Neural progenitor cell (in vitro differentiated cells): ENCODE measurements around the gene RIPOR2. TPM values are rescaled to one million over a fixed set of nuclear protein-coding genes. Genes with fewer than 3 reads are reported as not detected.

Experiments
- DNase-seq: peaks from one replicate; pipeline ENCODE4 v3.0.0-alpha.2; 2016; ENCODE audit warnings: low spot score
- H2AFZ ChIP-seq: fragments of 200-600 bp; sonication (generic); replicated peaks from 2 replicates; pipeline ENCODE4 v1.6.1; 2016; ENCODE audit warnings: antibody characterized with exemption
- H3F3A ChIP-seq: fragments of 200-600 bp; sonication (generic); 2 replicates; pipeline ENCODE4 v1.6.1; 2016; ENCODE audit warnings: antibody characterized with exemption, low read depth
- H3K27ac ChIP-seq: fragments of 200-600 bp; sonication (generic); 2 replicates; pipeline ENCODE4 v1.5.1; 2016; ENCODE audit warnings: mild to moderate bottlenecking
- H3K27me3 ChIP-seq: fragments of 200-600 bp; sonication (generic); 2 replicates; pipeline ENCODE4 v1.6.1; 2016; ENCODE audit warnings: mild to moderate bottlenecking, moderate library complexity
- H3K36me3 ChIP-seq: fragments of 200-600 bp; sonication (generic); 2 replicates; pipeline ENCODE4 v1.5.1; 2016
- H3K4me1 ChIP-seq: fragments of 200-600 bp; sonication (generic); 2 replicates; pipeline ENCODE4 v1.6.1; 2016; ENCODE audit warnings: mixed run types
- H3K4me2 ChIP-seq: fragments of 200-600 bp; sonication (generic); 2 replicates; pipeline ENCODE4 v1.6.1; 2016
- H3K4me3 ChIP-seq: fragments of 200-600 bp; sonication (generic); 2 replicates; pipeline ENCODE4 v1.5.1; 2016
- H3K79me2 ChIP-seq: fragments of 200-600 bp; sonication (generic); 2 replicates; pipeline ENCODE4 v1.6.1; 2016; ENCODE audit warnings: low read depth
- H3K9ac ChIP-seq: fragments of 200-600 bp; sonication (generic); 2 replicates; pipeline ENCODE4 v1.6.1; 2016
- H3K9me3 ChIP-seq: fragments of 200-600 bp; sonication (generic); 2 replicates; pipeline ENCODE4 v1.5.1; 2016; ENCODE audit warnings: low read depth
- H4K20me1 ChIP-seq: fragments of 200-600 bp; sonication (generic); 2 replicates; pipeline ENCODE4 v1.6.1; 2016; ENCODE audit warnings: low read depth
- H3K27ac Mint-ChIP-seq: 3 replicates; pipeline ENCODE4 v1.8.0; 2021; ENCODE audit warnings: mixed read lengths
- H3K27me3 Mint-ChIP-seq: 2 replicates; pipeline ENCODE4 v1.8.0; 2022; ENCODE audit warnings: low read depth, mild to moderate bottlenecking, inconsistent platforms, moderate library complexity, mixed read lengths; ENCODE audit not compliant: insufficient read depth
- H3K36me3 Mint-ChIP-seq: 3 replicates; pipeline ENCODE4 v1.8.0; 2021; ENCODE audit warnings: mixed read lengths
- H3K4me1 Mint-ChIP-seq: 3 replicates; pipeline ENCODE4 v1.8.0; 2021; ENCODE audit warnings: mixed read lengths
- H3K4me3 Mint-ChIP-seq: 3 replicates; pipeline ENCODE4 v1.8.0; 2021; ENCODE audit warnings: mild to moderate bottlenecking, moderate library complexity, mixed read lengths
- H3K9me3 Mint-ChIP-seq: 3 replicates; pipeline ENCODE4 v1.8.0; 2020; ENCODE audit warnings: mixed read lengths
- EZH2 ChIP-seq: fragments of 200-600 bp; sonication (generic); IDR thresholded peaks from 2 replicates; pipeline ENCODE4 v1.6.1; 2017; ENCODE audit warnings: antibody characterized with exemption, mild to moderate bottlenecking, moderate library complexity
- EZH2phosphoT487 ChIP-seq: fragments of 200-600 bp; sonication (generic); IDR thresholded peaks from 2 replicates; pipeline ENCODE4 v1.6.1; 2017; ENCODE audit warnings: antibody characterized with exemption
- total RNA-seq: library from RNA; depleted of rRNA; stranded (reverse); fragments of >200 nt; gene quantifications from 2 replicates; pipeline ENCODE4 v1.2.3, GENCODE V29; 2015; ENCODE audit warnings: low replicate concordance
- TF ChIP-seq, protein P1 (sequence below): fragments of 200-600 bp; sonication (generic); IDR thresholded peaks from 2 replicates; pipeline ENCODE4 v1.5.1; 2017; ENCODE audit warnings: antibody characterized with exemption, mild to moderate bottlenecking

Gene RIPOR2
- total RNA-seq, 1 donor from 2014 or later = 0.26 TPM

- Histone ChIP-seq H3K4me3 (no peak overlapping the region), H4K20me1 (no peaks in the 10 kb centered on the region), H2AFZ (peak overlapping the region; percentile 68)
Observed at GRCh38 chr6:24981386-24981760, 45.6 kb upstream of the RIPOR2 start.

GRCh38 chr6:24980507-24981385, 45.0 kb upstream of the RIPOR2 start:
- Mint-ChIP-seq H3K4me1 (peaks cover 42% of the 10 kb centered on the region), H3K36me3 (no peaks in the 10 kb centered on the region), H3K9me3 (no peaks in the 10 kb centered on the region), H3K27ac (peak overlapping the region; percentile 97), H3K4me3 (no peak overlapping the region), H3K27me3 (peaks cover 2% of the 10 kb centered on the region)
- Histone ChIP-seq H3F3A (peaks cover 39% of the 10 kb centered on the region), H2AFZ (peak overlapping the region; percentile 68), H3K4me3 (no peak overlapping the region), H4K20me1 (no peaks in the 10 kb centered on the region), H3K4me2 (peak overlapping the region; percentile 66), H3K27ac (peak overlapping the region; percentile 86), H3K4me1 (peaks cover 50% of the 10 kb centered on the region), H3K9ac (no peak overlapping the region), H3K27me3 (no peaks in the 10 kb centered on the region), H3K9me3 (no peaks in the 10 kb centered on the region), H3K79me2 (no peaks in the 10 kb centered on the region), H3K36me3 (no peaks in the 10 kb centered on the region)
- no peak for TF ChIP-seq EZH2phosphoT487
- TF ChIP-seq EZH2 = no peak
- TF ChIP-seq, protein P1, sequence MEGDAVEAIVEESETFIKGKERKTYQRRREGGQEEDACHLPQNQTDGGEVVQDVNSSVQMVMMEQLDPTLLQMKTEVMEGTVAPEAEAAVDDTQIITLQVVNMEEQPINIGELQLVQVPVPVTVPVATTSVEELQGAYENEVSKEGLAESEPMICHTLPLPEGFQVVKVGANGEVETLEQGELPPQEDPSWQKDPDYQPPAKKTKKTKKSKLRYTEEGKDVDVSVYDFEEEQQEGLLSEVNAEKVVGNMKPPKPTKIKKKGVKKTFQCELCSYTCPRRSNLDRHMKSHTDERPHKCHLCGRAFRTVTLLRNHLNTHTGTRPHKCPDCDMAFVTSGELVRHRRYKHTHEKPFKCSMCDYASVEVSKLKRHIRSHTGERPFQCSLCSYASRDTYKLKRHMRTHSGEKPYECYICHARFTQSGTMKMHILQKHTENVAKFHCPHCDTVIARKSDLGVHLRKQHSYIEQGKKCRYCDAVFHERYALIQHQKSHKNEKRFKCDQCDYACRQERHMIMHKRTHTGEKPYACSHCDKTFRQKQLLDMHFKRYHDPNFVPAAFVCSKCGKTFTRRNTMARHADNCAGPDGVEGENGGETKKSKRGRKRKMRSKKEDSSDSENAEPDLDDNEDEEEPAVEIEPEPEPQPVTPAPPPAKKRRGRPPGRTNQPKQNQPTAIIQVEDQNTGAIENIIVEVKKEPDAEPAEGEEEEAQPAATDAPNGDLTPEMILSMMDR = no peak
- peak; percentile 39 for DNase-seq

More at GRCh38 chr6:24981386-24981760, 45.6 kb upstream of the RIPOR2 start:
- Mint-ChIP-seq H3K9me3 (peaks cover under 1% of the 10 kb centered on the region), H3K27ac (peak overlapping the region; percentile 97), H3K4me3 (no peak overlapping the region), H3K4me1 (peaks cover 45% of the 10 kb centered on the region), H3K27me3 (peaks cover 2% of the 10 kb centered on the region), H3K36me3 (peaks cover under 1% of the 10 kb centered on the region)
- Histone ChIP-seq H3K27me3 (peaks cover 4% of the 10 kb centered on the region), H3F3A (peaks cover 45% of the 10 kb centered on the region), H3K9me3 (no peaks in the 10 kb centered on the region), H3K36me3 (no peaks in the 10 kb centered on the region), H3K9ac (no peak overlapping the region), H3K4me2 (peak overlapping the region; percentile 66), H3K27ac (peak overlapping the region; percentile 86), H3K79me2 (no peaks in the 10 kb centered on the region), H3K4me1 (peaks cover 56% of the 10 kb centered on the region)
- TF ChIP-seq EZH2 (no peak), EZH2phosphoT487 (no peak)
- TF ChIP-seq, protein P1 = no peak
- peak; percentile 18 for DNase-seq

DNA sequence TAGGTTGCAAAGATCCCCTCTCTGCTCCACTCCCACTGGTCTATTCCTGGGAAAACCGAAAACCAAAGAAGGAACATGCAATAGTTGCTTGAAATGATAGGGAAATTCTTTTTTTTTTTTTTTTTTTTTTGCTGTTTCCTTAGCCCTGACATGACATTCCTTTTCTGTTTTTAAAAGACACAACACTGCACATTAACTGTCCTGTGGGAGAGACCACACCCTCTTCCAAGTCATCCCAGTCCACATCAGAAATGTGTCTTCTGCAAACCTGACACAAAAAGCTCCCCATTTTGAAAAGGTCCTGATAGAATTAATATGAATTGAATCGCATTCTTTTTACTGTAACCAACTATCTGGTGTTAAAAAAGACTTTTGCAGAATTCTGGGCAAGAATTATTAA, 43.4 kb upstream of the RIPOR2 start:
- Histone ChIP-seq H3K36me3 (no peaks in the 10 kb centered on the region), H4K20me1 (no peaks in the 10 kb centered on the region), H3K4me3 (no peak overlapping the region), H3K4me2 (no peak overlapping the region), H3K27ac (no peak overlapping the region), H3K9me3 (no peaks in the 10 kb centered on the region), H3K9ac (no peak overlapping the region), H3K79me2 (no peaks in the 10 kb centered on the region), H3F3A (peaks cover 27% of the 10 kb centered on the region), H3K27me3 (no peaks in the 10 kb centered on the region), H2AFZ (no peak overlapping the region), H3K4me1 (peaks cover 38% of the 10 kb centered on the region)
- DNase-seq = no peak
- TF ChIP-seq, protein P1 = no peak
- TF ChIP-seq EZH2phosphoT487 = no peak
- Mint-ChIP-seq H3K36me3 (no peaks in the 10 kb centered on the region), H3K4me3 (no peak overlapping the region), H3K9me3 (no peaks in the 10 kb centered on the region), H3K27me3 (peaks cover 2% of the 10 kb centered on the region), H3K27ac (no peak overlapping the region), H3K4me1 (peaks cover 32% of the 10 kb centered on the region)
